ENCODE measurements around the gene OR6V1. TPM values are rescaled to one million over a fixed set of nuclear protein-coding genes. Genes with fewer than 3 reads are reported as not detected.

Gene OR6V1, protein sequence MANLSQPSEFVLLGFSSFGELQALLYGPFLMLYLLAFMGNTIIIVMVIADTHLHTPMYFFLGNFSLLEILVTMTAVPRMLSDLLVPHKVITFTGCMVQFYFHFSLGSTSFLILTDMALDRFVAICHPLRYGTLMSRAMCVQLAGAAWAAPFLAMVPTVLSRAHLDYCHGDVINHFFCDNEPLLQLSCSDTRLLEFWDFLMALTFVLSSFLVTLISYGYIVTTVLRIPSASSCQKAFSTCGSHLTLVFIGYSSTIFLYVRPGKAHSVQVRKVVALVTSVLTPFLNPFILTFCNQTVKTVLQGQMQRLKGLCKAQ
- total RNA-seq: not detected in 2 replicates

DNA sequence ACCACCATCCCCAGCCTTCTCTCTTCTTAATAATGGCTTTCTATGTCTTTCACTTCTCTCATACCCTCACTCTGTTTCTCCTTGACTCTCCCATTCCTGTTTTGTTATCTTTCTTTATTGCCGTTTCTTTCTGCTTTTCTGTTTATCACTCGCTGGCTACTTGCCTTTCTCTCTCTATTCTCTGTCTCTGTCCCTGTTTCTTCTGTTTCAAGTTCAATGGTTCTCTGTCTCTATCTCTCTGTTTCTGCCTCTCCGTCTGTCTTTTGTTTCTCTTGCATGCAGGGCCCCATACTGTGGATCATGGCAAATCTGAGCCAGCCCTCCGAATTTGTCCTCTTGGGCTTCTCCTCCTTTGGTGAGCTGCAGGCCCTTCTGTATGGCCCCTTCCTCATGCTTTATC lies at the start of gene OR6V1:
Gene OR6V1, plus strand, starts transcription at position 301 of the 400 bp plus-strand sequence. Its CDS starts 0 bp downstream, at position 301.

DNA sequence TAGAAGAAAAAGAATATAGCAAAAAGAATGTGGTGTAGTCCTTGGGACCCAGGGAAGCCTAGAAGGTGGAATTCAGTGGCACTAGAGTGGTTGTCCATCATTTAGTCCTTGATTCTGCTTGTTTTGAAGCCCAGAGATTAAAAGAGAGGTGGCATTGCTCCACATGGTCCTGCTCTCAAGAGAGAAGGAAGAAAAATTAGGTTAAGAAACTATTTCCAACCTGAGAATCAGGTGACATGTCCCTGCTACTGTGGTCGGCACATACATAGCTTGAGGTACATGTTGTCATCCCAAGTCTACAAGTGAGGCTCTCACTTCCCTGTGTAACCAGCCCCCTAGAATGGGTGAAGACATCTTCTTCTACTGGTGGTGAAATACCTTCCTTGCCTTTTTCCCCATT lies 25.1 kb upstream of the OR6V1 start, which contains the start of gene OR9A2:
Gene OR9A2, minus strand, starts transcription at position 101 of the 400 bp plus-strand sequence. Its CDS starts 0 bp downstream, at position 101.

Other genes starting within 250 kb of the OR6V1 start
- 23.9 and 25.4 TPM in 2 replicates for gene EPHB6, start 197.3 kb upstream of the OR6V1 start, total RNA-seq
- not detected in 2 replicates for gene TRPV6, start 166.6 kb upstream of the OR6V1 start, total RNA-seq
- gene TRPV5, start 118.6 kb upstream of the OR6V1 start, total RNA-seq: not detected in 2 replicates
- gene LLCFC1, start 112.9 kb upstream of the OR6V1 start, total RNA-seq: not detected in 2 replicates
- gene KEL, start 90.0 kb upstream of the OR6V1 start, total RNA-seq: not detected in 2 replicates
- gene OR9A2, start 25.2 kb upstream of the OR6V1 start, total RNA-seq: not detected in 2 replicates
- gene PIP, start 79.7 kb downstream of the OR6V1 start, total RNA-seq: not detected in 2 replicates
- not detected in 2 replicates for gene TAS2R39, start 131.1 kb downstream of the OR6V1 start, total RNA-seq
- not detected in 2 replicates for gene TAS2R40, start 169.7 kb downstream of the OR6V1 start, total RNA-seq
- gene GSTK1, start 211.1 kb downstream of the OR6V1 start, total RNA-seq: 154 and 185 TPM in 2 replicates
- gene TMEM139, start 232.6 kb downstream of the OR6V1 start, total RNA-seq: not detected in 2 replicates
- 7.2 and 10.1 TPM in 2 replicates for gene CASP2, start 236.0 kb downstream of the OR6V1 start, total RNA-seq